Colon (tissue), 2 donors: ENCODE measurements around the gene FANCF.
"Not testable (repeated sequence)": the region's sequence is repeated elsewhere in the genome, so short reads cannot be mapped to it uniquely, and the experiment has no call there.

ENCODE experiments used
- FAIRE-seq: peaks from 2 replicates; lab custom pipeline; 2012; peaks lifted over from hg19 to GRCh38; lab: Jason Lieb, UNC
- donor health status: control.
- donor health status: control.

Gene FANCF, protein sequence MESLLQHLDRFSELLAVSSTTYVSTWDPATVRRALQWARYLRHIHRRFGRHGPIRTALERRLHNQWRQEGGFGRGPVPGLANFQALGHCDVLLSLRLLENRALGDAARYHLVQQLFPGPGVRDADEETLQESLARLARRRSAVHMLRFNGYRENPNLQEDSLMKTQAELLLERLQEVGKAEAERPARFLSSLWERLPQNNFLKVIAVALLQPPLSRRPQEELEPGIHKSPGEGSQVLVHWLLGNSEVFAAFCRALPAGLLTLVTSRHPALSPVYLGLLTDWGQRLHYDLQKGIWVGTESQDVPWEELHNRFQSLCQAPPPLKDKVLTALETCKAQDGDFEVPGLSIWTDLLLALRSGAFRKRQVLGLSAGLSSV

DNA sequence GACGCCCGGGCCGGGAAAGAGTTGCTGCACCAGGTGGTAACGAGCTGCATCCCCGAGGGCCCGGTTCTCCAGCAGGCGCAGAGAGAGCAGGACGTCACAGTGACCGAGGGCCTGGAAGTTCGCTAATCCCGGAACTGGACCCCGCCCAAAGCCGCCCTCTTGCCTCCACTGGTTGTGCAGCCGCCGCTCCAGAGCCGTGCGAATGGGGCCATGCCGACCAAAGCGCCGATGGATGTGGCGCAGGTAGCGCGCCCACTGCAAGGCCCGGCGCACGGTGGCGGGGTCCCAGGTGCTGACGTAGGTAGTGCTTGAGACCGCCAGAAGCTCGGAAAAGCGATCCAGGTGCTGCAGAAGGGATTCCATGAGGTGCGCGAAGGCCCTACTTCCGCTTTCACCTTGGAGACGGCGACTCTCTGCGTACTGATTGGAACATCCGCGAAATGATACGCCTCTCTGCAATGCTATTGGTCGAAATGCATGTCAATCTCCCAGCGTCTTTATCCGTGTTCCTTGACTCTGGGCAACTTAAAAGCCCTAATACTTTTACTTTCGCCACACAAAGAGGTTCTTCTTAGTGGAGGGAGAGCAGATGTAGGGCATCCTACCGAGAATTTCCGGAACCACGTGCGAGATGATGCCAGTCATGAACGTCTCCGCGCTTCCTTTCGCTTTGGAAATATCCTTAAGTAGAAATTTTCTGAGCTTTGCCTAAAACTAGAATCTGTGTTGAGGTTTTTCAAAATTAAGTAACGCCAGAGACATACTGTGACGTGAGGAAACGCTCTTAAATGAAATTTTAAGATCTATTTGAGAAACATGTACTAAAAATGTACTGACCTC, at the start of gene FANCF:
TSS of gene FANCF (minus strand) at position 376 of the 840 bp plus-strand sequence. CDS start at position 363, 13 bp downstream.
- FAIRE-seq, result no peak

DNA sequence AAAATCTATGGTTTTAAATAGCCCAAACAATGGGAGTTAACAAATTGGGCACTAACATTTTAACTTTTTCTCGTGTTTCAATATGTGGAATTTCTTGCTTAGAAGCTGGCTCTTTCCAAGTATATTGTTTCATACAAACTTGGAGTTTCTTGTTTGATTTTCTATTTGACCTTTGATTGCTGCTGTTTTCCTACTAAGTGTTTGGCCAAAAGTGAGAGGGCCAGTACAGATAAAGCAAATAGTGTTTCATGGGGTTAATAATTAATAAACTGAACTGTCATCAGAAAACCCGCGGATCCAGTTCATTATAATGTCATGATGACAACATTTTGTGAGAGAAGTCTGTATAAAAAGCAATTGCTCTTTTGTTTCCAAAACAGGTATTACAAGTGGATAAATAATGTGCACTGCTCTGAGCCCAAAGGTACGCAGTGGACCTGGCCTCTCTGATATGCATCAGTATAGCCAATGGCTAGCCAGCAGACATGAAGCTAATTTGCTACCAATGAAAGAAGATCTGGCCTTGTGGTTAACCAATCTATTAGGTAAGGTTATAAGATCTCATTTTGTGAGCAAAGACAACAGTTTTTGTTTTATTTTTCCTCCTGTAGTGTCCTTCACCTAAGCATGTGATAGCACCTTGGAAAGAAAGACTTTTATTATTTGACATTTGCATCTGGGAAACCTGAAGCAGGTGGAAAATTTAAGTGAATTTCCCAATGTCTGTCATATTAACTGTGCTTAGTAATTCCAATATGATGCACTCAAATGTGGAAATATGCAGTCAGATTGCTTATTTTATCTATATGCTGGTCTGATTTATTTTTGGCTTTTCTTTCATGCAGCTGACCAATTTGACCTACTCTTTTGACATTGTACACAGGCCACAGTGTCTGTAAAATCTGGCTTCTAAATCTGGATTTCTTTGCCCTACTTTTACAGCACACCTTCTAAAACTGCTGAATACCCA, 49.1 kb upstream of the FANCF start:
- no peak for FAIRE-seq

DNA sequence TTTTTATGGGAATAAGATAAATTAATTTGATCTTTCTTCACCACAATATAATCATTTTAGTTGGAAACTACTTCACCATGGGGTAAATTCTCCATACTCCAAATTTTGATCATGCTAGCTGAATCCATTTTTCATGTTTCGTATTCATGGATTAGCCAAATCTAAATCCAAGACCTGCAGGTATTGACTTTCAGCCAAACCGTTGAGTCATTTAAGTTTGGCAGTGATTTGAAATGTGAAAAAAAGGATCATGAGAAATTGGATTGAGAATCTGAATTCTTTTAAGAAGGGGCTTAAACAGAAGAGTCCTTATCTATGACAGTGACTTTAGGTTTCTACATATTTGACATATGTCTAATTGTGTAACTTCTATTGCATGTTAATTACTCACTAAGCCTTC, 46.1 kb upstream of the FANCF start:
- FAIRE-seq, result no peak

DNA sequence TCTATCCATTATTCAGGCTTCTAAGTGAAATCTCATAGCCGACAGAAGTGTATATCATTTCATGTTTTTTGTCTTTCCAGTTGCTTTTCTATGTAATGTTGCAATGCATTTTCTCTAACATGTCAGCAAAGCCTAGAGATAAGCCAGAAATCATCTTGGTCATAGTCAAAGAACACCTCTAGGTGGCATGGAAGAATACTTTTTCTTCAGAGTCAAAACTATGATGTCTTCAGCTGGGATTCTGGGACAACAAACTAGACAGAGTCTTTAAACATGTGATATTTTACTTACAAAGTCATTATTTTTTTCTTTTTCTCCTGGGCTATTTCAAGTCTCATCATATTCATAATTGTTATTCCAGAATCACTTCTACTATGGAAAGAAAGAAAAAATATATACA, 45.2 kb upstream of the FANCF start:
- no peak for FAIRE-seq

DNA sequence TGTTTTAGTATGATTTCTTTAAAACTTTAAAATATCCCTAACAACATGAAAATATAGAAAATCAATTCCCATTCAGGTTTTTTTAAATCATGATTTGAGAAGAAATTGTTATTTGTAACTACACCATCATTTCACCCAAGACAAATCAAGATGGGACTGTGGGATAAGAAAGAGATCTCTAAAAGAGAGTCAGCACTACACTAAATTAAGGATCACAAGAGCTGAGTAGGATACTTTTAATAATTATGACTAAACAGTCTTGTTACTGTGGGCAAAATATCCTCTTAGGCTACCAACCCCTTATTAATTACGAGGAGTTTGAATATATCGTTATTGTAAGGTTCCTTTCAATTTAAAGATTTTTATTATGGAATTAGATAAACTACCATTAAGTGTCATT, 43.7 kb upstream of the FANCF start:
- FAIRE-seq, result no peak

DNA sequence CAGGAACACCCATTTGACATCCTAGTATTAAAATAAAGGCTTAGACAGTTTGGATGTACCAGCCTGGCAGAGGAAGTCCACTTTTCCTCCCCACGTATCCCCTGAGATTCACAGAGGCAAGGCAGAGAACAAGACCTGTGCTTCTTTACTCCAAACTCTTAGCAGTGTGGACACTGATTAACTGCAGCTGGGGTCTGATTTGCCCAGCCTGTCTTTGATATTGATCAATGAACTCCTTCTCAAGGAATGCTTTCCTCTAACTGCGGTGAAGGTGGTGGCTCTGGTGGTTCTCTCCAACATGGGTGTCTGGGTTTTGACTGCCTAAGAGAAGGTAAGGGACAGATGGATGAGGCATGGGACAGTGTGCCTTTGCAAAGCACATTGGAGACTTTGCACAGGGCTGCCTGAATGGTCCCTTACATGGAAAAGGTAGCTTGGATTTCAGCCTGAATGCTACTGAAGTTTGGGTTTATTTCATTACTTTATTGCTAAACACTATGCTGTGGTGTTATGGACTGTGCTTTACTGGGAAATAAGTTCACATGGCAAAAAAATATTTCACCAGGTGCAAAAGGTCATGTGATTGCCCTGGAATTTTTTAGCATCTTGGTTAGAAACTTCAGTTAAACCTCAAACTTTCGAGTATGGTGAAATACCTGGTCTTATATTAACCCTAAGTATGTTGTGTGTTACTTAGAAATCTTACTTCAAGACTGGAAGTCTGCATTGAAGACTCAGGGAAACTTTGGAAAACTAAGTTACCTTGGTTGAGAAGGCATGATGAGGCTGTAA, 42.6 kb upstream of the FANCF start:
- FAIRE-seq, result no peak

DNA sequence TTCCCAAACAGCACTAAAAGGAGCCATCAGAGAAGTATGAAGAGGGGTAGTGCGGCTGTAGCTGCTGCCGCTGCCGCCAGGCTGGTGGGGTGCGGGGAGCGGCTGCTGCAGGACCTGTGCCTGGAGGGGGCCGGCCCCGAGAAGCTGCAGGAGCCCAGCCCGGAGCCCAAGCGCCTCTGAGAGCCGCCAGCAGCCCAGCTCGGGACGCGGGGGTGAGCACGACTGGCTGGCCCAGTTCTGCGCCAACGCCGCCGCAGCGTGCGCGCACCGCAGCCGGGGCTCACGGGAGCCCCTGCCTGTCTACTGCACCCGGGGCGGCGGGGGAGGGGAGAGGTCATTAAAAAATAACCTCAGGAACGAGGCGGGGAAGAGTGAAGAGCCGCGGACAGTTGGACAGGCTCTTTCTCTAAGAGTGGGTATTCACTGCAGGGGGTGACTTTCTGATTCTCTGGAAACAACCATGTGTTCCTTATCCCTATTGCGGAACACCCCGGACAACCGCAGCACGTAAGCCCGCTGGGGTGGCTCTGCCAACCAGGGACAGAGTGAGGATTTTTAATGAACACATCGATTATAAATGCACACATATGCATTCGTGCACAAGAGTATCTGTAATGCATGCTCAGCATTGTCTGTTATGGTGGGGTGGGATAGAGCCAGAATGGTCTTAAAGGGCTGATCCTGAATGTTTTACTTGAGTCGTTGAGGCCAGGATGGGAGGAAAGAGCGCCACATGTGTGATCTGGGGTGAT, 41.2 kb upstream of the FANCF start:
- no peak for FAIRE-seq

DNA sequence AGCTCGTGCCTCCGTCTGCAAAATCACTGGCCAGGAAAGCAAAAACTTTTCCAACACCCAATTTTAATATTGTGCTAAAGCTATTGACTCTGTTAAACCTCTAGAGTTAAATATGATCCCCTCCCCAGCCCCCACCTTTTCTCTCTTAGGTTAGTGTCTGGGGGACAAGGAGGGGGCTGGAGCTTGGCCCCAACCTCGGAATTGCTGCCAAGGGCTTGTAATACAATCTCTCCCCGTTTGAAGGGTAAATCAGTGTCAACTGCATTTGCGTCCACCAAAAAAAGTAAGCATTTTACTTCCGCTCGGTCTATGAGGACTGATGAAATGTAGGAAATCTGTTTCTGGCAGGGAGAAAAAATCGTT, 40.7 kb upstream of the FANCF start, which contains the start of gene GAS2:
TSS of gene GAS2 (plus strand) at position 287 of the 363 bp plus-strand sequence. CDS start 8,259 bp downstream, outside the sequence.
- FAIRE-seq, result no peak

DNA sequence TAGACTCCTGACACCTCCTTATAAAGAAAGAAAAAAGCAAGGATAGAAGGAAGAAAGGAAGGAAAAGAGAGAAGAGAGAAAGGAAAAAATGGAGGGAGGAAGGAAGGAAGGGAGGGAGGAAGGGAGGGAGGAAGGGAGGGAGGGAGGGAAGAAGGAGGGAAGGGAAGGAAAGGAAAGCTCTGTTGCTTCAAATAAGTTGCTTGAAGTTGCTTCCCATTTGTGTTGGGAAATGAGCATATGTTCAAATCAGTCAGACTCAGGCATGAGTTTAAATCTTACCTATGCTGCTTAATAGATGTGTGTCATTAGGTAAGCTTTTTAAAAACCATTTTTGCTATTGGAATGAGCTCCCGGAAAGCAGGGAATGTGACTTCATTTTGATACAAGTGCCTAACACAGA, 34.2 kb upstream of the FANCF start:
- FAIRE-seq, result no peak

DNA sequence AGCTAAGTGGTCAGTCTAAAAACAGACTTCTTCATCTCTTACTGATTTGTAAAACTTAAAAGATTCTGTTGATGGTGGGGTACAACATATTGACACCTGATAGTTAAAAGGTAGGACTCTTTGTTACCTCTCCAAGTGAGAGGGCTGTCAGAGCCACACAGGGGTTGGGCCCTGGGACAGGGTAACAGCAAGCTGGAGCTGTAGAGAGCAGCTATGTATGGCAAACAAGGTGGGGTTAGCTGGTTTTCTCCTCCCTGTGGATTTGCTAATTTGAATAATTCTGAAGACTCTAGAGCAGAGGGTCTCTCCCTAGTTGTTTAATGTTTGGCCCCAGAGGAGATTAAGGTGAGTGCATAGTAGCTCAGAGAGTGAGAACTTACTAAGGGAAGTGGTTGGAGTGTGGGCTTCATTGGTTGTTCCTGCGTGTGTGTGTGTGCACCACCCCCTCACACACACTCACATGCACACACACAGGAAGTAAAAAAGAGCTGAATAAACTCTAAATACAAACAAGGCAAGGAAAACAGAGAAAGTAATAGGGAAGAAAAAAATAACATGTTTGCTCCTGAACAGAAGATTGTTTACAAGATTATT, 31.6 kb upstream of the FANCF start:
- no peak for FAIRE-seq

DNA sequence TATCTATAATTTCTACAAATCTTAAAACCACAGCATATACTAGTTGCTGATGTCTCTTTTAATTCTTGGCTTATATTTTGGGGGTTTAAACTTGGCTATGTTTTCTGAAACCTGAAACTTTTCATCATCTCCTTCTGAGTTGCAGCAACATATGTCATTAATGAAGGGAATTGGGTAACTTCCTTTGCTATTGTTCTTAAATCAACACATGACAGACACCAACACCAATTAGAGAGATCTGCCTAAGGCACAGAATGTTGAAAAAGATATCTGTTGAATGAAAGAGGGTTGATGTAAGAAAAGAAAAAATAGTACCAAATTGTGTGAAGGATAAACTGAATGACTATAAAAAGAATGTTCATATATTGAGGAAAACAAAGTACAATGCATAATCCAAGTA, 30.5 kb upstream of the FANCF start:
- no peak for FAIRE-seq

DNA sequence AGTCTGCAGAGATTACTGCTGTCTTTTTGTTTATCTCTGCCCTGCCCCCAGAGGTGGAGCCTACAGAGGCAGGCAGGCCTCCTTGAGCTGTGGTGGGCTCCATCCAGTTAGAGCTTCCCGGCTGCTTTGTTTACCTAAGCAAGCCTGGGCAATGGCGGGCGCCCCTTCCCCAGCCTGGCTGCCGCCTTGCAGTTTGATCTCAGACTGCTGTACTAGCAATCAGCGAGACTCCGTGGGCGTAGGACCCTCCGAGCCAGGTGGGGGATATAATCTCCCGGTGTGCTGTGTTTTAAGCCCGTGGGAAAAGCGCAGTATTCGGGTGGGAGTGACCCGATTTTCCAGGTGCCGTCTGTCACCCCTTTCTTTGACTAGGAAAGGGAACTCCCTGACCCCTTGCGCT, 26.7 kb upstream of the FANCF start:
- FAIRE-seq, result not testable (repeated sequence)

DNA sequence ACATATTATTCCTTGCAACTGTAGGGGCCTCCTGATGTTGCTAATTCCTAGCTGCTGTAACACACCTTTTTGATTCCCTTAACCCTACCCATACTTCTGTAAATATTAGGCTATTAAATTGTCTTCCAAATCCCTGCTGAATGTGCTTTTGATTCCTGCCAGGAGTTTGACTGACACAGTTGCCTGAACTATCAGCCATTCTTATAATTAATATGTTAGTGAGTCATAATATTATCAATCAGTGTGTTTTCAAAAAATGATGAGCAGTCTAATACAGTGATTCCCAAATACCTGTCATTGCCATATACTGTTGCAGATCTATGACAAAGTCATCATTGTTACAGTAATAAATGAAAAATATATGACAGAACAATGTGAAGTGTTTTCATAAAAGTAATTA, 15.9 kb upstream of the FANCF start:
- no peak for FAIRE-seq

DNA sequence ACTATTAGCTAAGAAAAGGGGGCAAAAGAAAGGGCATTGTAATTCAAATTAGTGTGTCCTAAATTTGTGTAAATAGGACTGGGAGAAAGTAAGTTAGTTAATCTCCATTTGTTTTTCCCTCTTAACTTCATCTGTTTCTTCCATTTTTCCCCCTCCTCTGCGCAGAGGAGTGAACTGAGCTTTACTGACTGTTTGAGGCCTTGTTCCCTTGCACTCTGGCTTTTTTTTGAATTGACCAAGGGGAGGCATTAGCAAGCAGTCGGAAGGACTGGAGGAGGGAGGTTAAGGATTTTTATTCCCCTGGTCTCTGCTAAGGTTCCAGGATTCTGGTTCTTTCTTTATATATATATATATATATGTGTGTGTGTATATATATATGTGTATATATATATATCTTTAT, 15.2 kb upstream of the FANCF start:
- FAIRE-seq, result no peak

DNA sequence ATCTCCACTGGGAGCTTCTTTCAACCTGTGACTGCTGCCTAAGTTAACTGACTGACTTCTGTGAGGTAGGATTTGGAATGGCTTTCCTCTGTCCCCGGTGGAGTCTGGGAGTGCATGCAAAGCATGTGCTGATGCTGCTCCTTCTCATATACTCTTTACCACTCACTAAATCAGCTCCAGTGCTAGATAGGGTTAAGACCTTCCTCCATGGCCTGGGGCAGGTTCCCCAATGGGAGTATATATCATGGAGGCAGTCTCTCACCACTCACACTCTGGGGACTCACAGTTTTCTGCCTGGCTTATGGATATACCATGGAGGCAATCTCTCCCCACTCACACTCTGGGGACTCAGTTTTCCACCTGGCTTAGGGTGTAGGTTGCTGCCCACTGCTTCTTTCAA, 10.1 kb upstream of the FANCF start:
- no peak for FAIRE-seq

DNA sequence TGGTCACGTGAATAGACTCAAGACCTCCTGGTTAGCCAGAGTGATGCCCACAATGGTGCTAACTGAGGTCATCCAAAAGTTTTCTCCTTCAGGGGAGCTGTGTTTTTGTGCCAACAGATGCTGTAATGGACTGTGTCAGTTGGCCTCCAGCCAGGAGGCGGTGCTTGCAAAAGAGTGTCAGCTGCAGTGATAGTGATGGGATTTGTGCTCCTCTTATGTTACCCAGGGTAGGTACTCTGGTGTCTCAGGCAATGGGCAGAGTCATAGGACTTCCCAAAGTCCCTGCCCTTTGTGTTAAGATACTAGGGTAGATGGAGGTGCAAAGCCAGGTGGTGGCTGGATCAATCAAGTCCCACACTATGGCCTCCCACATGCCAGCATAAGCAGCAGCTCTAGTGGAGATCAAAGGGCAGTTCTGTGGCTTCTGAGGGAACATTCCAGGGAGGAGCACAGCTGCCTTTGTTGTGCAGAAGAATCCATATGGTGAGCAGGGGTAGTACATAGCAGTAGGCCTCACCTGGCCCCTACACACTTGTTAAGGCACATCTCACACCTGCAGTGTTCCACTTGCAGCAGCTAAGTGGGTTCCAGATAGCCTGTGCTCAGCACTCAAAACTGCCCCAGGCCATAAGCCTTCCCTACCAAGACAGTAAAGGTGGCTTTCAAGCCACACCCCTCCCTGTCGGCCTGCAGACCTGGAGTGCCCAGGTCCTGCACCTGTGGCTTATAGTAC, 9.4 kb upstream of the FANCF start:
- FAIRE-seq, result no peak

DNA sequence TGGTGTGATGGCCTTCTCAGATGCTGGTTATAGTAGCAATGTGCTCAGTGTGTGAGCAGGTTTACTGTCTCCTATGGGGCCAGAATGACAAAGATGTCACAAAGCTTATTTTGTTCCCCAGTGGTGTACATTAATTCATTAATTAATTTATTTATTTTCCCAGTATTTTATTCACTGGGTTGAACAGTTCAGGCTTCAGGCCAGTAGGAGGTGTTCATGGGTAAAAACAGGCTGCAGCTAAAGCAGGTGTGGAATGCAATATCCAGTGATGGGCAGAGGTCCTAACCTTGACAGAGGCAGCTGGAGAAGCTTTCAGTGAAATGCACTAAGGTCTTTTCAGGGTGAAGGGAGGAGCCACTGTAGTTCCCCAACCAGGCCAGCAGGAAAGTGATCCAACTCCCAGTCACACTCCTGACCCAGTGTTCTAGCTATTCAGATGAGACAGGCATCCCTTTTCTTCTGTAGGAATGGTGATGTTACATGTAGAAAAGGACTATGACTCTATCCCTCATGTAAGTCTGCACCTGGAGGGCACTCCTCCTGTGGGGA, 7.8 kb upstream of the FANCF start:
- FAIRE-seq, result no peak

DNA sequence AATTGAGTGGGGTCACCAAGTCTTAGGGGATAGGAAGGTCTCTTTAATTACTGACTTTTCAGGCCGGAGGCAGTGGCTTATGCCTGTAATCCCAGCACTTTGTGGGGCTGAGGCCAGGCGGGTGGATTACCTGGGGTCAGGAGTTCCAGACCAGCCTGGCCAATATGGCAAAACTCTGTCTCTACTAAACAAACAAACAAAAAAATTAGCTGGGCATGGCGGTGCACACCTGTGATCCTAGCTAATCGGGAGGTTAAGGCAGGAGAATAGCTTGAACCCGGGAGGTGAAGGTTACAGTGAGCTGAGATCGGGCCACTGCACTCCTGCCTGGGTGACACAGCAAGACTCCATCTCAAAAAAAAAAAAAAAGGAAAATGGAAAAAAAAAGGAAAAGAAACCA, 1.8 kb upstream of the FANCF start:
- no peak for FAIRE-seq

DNA sequence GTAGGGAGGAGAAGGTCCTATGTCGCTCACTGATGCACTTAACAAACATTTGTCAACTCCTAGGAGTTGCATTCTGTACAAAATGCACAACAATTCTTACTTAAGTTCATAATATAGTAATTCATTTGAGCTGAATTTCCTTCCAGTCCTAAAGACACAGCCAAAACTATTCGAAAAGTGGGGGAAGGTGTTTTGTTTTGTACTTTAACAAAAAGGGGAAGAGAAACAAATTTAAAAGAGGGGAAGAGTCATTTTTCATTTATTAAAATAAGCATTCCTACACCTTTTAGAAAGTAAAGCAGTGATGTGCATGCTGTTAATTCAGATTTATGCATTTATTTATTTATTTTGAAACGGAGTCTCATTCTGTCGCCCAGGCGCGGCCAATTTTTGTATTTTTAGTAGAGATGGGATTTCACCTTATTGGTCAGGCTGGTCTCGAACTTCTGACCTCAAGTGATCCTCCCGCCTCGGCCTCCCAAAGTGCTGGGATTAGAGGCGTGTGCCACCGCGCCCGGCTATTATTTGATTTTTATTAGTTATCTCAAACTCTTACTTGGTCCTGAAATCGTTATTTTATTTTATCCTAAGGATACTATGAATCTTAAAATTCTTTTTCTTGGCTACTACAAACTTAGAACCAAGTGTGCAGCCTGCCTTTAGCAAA, 1.1 kb upstream of the FANCF start:
- FAIRE-seq, result no peak
